Left kidney (tissue), 8 donors: ENCODE results near the gene CLDN14. TPM values are rescaled to one million over a fixed set of nuclear protein-coding genes. Genes with fewer than 3 reads are reported as not detected.

Experiments used
- DNase-seq: peaks from one replicate; pipeline ENCODE4 v3.0.0-alpha.2; 2013
- long read RNA-seq, 8 donors: transcript quantifications; one replicate each; lab custom pipeline, GENCODE V29; 2026
- polyA plus RNA-seq: library from polyadenylated mRNA; unstranded; fragments of 120-200 nt; gene quantifications from one replicate; pipeline ENCODE4 v1.2.1, GENCODE V29; 2013; ENCODE audit not compliant: insufficient read length

CLDN14 gene
- polyA plus RNA-seq: 1.6 TPM
- long read RNA-seq, donor 1, partial matches to known transcripts: 0 of 1 reads
- long read RNA-seq, donor 1, other reads (novel, unspliced or antisense): 0 of 1 reads
- long read RNA-seq, donor 2, partial matches to known transcripts: 0 of 1 reads
- long read RNA-seq, donor 2, other reads (novel, unspliced or antisense): 0 of 1 reads
- long read RNA-seq, donor 3: 0 reads
- long read RNA-seq, donor 4: 0 reads
- long read RNA-seq, donor 5, partial matches to known transcripts: 0 of 1 reads
- long read RNA-seq, donor 5, other reads (novel, unspliced or antisense): 0 of 1 reads
- long read RNA-seq, donor 6, partial matches to known transcripts: 0 of 1 reads
- long read RNA-seq, donor 6, other reads (novel, unspliced or antisense): 0 of 1 reads
- long read RNA-seq, donor 7, partial matches to known transcripts: 0 of 4 reads
- long read RNA-seq, donor 7, other reads (novel, unspliced or antisense): 0 of 4 reads
- long read RNA-seq, donor 8: 0 reads

- no peak for DNase-seq
These were observed at the start of gene CLDN14 for GRCh38 chr21:36479415-36480402. TSS of gene CLDN14 (minus strand) at chr21:36480122. CDS start at chr21:36461695, 18,427 bp downstream.

- no peak for DNase-seq
These were observed 48.8 kb upstream of the CLDN14 start for GRCh38 chr21:36528716-36529115.

GRCh38 chr21:36527317-36527716 lies 47.4 kb upstream of the CLDN14 start:
- DNase-seq: no peak

- DNase-seq: no peak
These were observed 46.2 kb upstream of the CLDN14 start for GRCh38 chr21:36526104-36526503.

- no peak for DNase-seq
These were observed 44.6 kb upstream of the CLDN14 start for GRCh38 chr21:36524477-36524876.

- DNase-seq: peak; percentile 75
These were observed 42.4 kb upstream of the CLDN14 start for GRCh38 chr21:36522219-36522808.

- DNase-seq: no peak
These were observed 39.1 kb upstream of the CLDN14 start for GRCh38 chr21:36518883-36519492.

- DNase-seq: no peak
These were observed 37.6 kb upstream of the CLDN14 start for GRCh38 chr21:36517366-36518075.

GRCh38 chr21:36516281-36516680 lies 36.4 kb upstream of the CLDN14 start:
- DNase-seq: no peak

- no peak for DNase-seq
These were observed 33.5 kb upstream of the CLDN14 start for GRCh38 chr21:36513430-36513829.

GRCh38 chr21:36512971-36513370 lies 33.0 kb upstream of the CLDN14 start:
- no peak for DNase-seq

GRCh38 chr21:36511484-36512220 lies 31.7 kb upstream of the CLDN14 start:
- no peak for DNase-seq

- no peak for DNase-seq
These were observed 31.0 kb upstream of the CLDN14 start for GRCh38 chr21:36510911-36511310.

- peak; percentile 73 for DNase-seq
These were observed 30.2 kb upstream of the CLDN14 start for GRCh38 chr21:36509973-36510664.

GRCh38 chr21:36508948-36509347 lies 29.0 kb upstream of the CLDN14 start:
- DNase-seq: no peak

- DNase-seq: no peak
These were observed 27.6 kb upstream of the CLDN14 start for GRCh38 chr21:36507397-36508018.

- no peak for DNase-seq
These were observed 26.6 kb upstream of the CLDN14 start for GRCh38 chr21:36506482-36506881.

GRCh38 chr21:36504067-36505058 lies 24.4 kb upstream of the CLDN14 start:
- peak; percentile 53 for DNase-seq
